Stomach (tissue), 4 donors: ENCODE results near the gene FAM111A.

Experiments
- POLR2A ChIP-seq, 4 donors: fragments of 450-650 bp; IDR thresholded peaks; one replicate each; pipeline ENCODE4 v1.6.1; 2016; ENCODE audit warnings: antibody characterized with exemption in 4 of 4, control low read depth in 2 of 4, mild to moderate bottlenecking in 1 of 4, moderate library complexity in 1 of 4
- TF ChIP-seq, protein P1 (sequence below), 7 experiments: fragments of 450-650 bp in 4 of 7; fragments of 200-600 bp in 3 of 7; sonication (generic) in 3 of 7; IDR thresholded peaks; one replicate each; pipeline ENCODE4 v1.5.1; 2016 to 2019; ENCODE audit warnings: antibody characterized with exemption in 7 of 7, control low read depth in 2 of 7, mild to moderate bottlenecking in 1 of 7

DNA sequence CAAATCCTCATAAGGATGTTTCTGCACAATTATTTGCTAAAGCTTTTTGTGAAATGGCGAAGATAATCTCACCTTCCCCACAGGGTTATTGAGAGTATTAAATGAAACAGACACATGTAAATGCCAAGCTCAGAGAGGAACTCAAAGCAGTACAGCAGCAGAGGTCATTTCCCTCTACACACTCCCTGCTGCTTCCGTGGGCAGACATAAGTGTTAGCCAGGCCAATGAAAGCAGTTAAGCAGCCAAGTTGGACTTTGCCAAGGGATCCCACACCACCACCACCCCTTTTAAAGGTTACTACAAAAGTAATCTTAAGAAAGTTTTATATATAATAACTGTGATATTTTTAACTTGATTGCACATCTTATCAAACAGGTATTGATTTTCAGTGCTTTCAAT lies 4.0 kb upstream of the FAM111A start:
- TF ChIP-seq, protein P1, sequence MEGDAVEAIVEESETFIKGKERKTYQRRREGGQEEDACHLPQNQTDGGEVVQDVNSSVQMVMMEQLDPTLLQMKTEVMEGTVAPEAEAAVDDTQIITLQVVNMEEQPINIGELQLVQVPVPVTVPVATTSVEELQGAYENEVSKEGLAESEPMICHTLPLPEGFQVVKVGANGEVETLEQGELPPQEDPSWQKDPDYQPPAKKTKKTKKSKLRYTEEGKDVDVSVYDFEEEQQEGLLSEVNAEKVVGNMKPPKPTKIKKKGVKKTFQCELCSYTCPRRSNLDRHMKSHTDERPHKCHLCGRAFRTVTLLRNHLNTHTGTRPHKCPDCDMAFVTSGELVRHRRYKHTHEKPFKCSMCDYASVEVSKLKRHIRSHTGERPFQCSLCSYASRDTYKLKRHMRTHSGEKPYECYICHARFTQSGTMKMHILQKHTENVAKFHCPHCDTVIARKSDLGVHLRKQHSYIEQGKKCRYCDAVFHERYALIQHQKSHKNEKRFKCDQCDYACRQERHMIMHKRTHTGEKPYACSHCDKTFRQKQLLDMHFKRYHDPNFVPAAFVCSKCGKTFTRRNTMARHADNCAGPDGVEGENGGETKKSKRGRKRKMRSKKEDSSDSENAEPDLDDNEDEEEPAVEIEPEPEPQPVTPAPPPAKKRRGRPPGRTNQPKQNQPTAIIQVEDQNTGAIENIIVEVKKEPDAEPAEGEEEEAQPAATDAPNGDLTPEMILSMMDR (IDR thresholded peaks at IDR 0.05) = no peak
- TF ChIP-seq POLR2A (IDR thresholded peaks at IDR 0.05) = no peak
